ENCODE results near the gene DAB2IP.

The DAB2IP gene

DNA sequence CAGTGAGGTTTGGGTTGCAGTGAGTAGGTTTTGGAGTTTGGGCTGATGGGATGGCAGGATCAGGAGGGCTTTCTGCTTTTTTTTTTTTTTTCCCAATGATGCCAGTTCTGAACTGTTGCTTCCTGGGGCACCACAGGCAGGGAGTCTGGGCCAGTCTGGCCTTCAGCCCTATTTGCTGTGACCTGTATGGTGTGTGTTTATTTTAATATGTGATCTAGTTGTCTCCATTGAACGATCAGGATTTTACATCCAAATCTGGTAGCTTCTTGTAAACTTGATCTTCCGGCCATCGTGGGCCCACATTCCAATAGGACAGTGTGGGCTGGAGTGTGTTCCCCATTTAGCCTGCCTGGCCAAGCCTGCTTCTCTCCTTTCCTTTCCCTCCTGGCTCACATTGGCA, 25.8 kb upstream of the DAB2IP start:
- 92 to 96% methylated on average over 3 of the region's 3 CpGs for WGBS, 2 experiments
- no peak overlapping the region for H3K27ac ChIP-seq (ENCODE audit: insufficient read depth, low read depth, low read length, poor library complexity, severe bottlenecking)
- H3K4me1 ChIP-seq (ENCODE audit: control insufficient read depth, insufficient read depth, low read length), result no peaks in the 10 kb centered on the region
- H3K4me3 ChIP-seq (ENCODE audit: insufficient read depth, low read depth, low read length), result no peak overlapping the region
- no peaks in the 10 kb centered on the region for H3K36me3 ChIP-seq (ENCODE audit: control insufficient read depth, insufficient read depth, low read length)
- H3K27me3 ChIP-seq (ENCODE audit: control insufficient read depth, insufficient read depth, low read length, poor library complexity, severe bottlenecking), result no peaks in the 10 kb centered on the region
- no peaks in the 10 kb centered on the region for H3K9me3 ChIP-seq (ENCODE audit: control insufficient read depth, low read length)

DNA sequence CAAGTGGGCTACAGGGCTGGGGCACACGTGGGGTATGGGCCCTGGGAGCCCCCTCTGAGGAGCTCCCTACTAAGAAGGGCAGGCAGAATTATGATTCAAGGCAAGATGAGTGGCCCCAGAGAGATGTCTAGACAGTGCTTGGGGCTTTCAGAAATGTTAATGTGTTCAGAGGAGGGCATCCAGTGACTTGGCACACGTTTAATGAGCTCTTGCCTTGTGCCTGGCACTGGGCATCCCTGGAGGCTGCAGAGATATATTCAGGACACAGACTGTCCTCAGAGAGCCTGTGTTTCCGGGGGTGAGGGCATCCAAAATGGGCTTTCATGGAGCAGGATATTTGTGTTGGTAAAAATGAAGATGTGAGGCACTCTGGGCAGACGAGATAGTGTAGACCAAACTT, 25.4 kb upstream of the DAB2IP start:
- H3K9me3 ChIP-seq (ENCODE audit: control insufficient read depth, low read length), result no peaks in the 10 kb centered on the region
- no peak overlapping the region for H3K4me3 ChIP-seq (ENCODE audit: insufficient read depth, low read depth, low read length)
- H3K4me1 ChIP-seq (ENCODE audit: control insufficient read depth, insufficient read depth, low read length), result no peaks in the 10 kb centered on the region
- H3K27ac ChIP-seq (ENCODE audit: insufficient read depth, low read depth, low read length, poor library complexity, severe bottlenecking), result no peak overlapping the region
- H3K27me3 ChIP-seq (ENCODE audit: control insufficient read depth, insufficient read depth, low read length, poor library complexity, severe bottlenecking), result no peaks in the 10 kb centered on the region
- WGBS, 2 experiments, result 92 to 94% methylated on average over 4 of the region's 4 CpGs
- H3K36me3 ChIP-seq (ENCODE audit: control insufficient read depth, insufficient read depth, low read length), result no peaks in the 10 kb centered on the region

DNA sequence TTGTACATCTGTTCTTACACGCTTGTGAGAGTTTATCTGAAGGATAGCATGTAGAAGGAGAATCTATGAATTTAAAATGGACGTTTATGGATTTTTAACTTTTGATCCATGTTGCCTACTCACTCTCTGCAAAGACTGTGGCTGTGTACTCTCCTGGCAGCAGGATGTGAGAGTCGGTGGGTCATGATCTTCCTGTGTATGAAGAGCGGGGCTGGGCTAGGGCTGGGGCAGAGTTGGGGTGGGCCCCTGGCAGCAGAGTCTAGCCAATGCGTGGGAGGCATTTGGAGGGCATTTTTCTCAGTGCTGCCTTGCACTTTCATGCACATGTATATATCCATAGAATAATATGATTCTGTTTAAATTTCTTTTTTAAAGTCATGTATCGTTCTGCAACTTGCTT, 24.0 kb upstream of the DAB2IP start:
- Histone ChIP-seq H3K4me1 (ENCODE audit: control insufficient read depth, insufficient read depth, low read length) (peaks cover 6% of the 10 kb centered on the region), H3K36me3 (ENCODE audit: control insufficient read depth, insufficient read depth, low read length) (no peaks in the 10 kb centered on the region), H3K27ac (ENCODE audit: insufficient read depth, low read depth, low read length, poor library complexity, severe bottlenecking) (no peak overlapping the region), H3K9me3 (ENCODE audit: control insufficient read depth, low read length) (no peaks in the 10 kb centered on the region), H3K27me3 (ENCODE audit: control insufficient read depth, insufficient read depth, low read length, poor library complexity, severe bottlenecking) (no peaks in the 10 kb centered on the region), H3K4me3 (ENCODE audit: insufficient read depth, low read depth, low read length) (no peak overlapping the region)
- 89 to 92% methylated on average over 6 of the region's 6 CpGs for WGBS, 2 experiments

DNA sequence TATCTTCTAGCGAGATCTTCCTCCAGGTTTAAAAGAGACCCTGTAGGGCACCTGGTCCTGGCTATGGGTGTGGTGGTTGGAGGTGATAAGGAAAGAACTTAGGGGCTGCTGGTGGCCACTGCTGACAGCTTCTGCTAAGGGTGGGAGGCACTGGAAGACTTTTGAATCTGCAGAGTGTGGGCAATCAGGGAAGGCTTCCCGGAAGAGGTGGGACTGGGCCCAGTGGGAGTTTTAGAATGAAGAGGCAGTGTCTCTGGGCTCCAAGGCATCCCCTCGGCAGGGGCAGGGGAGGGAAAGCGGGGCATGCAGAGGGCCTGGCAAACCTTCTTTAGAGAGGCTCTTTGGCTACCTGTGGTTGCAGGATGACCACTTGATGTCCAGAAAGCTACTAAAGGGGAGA, 23.0 kb upstream of the DAB2IP start:
- H3K27me3 ChIP-seq (ENCODE audit: control insufficient read depth, insufficient read depth, low read length, poor library complexity, severe bottlenecking), result no peaks in the 10 kb centered on the region
- no peaks in the 10 kb centered on the region for H3K36me3 ChIP-seq (ENCODE audit: control insufficient read depth, insufficient read depth, low read length)
- peaks cover 16% of the 10 kb centered on the region for H3K4me1 ChIP-seq (ENCODE audit: control insufficient read depth, insufficient read depth, low read length)
- no peak overlapping the region for H3K4me3 ChIP-seq (ENCODE audit: insufficient read depth, low read depth, low read length)
- WGBS, 2 experiments, result 93 to 98% methylated on average over 4 of the region's 4 CpGs
- no peak overlapping the region for H3K27ac ChIP-seq (ENCODE audit: insufficient read depth, low read depth, low read length, poor library complexity, severe bottlenecking)
- no peaks in the 10 kb centered on the region for H3K9me3 ChIP-seq (ENCODE audit: control insufficient read depth, low read length)

DNA sequence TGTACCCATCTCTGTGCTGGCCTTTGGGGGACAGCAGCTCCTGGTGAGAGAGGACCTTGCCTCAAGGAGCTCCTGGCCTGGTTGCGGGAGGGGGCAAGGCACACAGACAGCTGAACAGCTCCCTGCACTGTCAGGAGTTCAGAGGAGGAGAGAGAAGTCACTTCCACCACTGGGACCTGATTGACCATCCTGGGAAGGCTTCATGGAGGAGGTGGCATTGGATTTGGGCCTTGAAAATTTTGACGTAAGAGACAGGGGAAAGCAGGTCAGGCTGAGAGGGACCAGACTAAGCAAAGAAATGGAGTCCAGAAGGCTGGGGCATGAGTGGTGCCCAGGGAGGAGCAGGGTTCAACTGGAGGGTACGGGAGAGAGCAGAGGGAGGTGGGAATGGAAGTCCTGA, 20.3 kb upstream of the DAB2IP start:
- WGBS, 2 experiments, result 93 to 95% methylated on average over 3 of the region's 3 CpGs
- no peaks in the 10 kb centered on the region for H3K36me3 ChIP-seq (ENCODE audit: control insufficient read depth, insufficient read depth, low read length)
- H3K27me3 ChIP-seq (ENCODE audit: control insufficient read depth, insufficient read depth, low read length, poor library complexity, severe bottlenecking), result no peaks in the 10 kb centered on the region
- no peaks in the 10 kb centered on the region for H3K9me3 ChIP-seq (ENCODE audit: control insufficient read depth, low read length)
- H3K27ac ChIP-seq (ENCODE audit: insufficient read depth, low read depth, low read length, poor library complexity, severe bottlenecking), result no peak overlapping the region
- peaks cover 38% of the 10 kb centered on the region for H3K4me1 ChIP-seq (ENCODE audit: control insufficient read depth, insufficient read depth, low read length)
- no peak overlapping the region for H3K4me3 ChIP-seq (ENCODE audit: insufficient read depth, low read depth, low read length)

DNA sequence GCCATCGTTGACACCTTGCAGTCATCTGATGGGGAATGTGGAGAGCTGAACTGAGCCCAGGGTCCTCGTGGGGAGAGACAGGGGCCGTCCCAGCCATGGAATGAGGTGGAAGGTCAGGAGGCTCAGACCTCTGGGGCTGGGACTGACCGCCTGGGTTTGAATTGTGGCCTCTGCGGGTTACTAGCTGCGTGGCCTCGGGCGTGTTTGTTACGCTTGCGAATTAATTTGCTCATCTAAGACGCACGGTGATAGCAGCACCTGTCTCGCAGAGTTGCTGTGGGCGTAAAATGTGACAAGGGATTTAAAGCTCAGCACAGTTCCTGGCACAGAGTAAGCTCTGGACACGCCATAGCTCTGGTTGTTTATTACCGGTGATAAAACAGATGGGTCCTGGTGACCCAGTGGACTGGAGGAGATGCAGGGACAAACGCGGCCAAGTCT, 19.4 kb upstream of the DAB2IP start:
- 88 to 89% methylated on average over 18 of the region's 18 CpGs for WGBS, 2 experiments
- no peaks in the 10 kb centered on the region for H3K9me3 ChIP-seq (ENCODE audit: control insufficient read depth, low read length)

DNA sequence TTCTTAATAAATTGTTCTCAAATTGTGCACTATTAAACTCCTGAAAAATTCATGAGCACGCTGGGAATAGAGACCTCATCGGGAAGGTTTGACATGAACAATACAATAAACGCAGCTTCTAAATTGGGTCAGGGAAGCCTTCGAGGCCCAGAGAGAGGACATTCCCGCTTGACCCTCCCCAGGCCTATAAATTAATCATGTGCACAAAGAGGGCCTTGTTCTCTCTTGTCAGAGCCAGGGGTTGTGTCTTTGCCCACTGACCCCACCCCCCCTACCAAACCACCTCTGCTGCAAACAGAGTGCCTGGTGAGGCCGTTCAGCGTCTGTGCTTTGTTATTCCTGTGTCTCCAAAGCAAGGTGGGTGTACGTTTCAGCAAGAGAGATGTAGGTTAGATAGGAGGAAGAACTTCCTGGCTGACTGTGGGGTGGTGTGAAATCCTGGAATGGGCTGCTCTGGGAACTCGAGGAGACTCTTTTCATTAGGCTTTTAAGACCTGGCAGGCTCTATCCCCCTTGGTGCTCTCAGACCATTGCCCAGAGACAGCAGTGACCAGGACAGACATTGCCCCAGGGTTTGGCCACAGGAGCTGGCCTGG, 18.2 kb upstream of the DAB2IP start:
- peak overlapping the region; percentile 23 for H3K27ac ChIP-seq (ENCODE audit: insufficient read depth, low read depth, low read length, poor library complexity, severe bottlenecking)
- peaks cover 54% of the 10 kb centered on the region for H3K4me1 ChIP-seq (ENCODE audit: control insufficient read depth, insufficient read depth, low read length)
- H3K36me3 ChIP-seq (ENCODE audit: control insufficient read depth, insufficient read depth, low read length), result no peaks in the 10 kb centered on the region
- WGBS, 2 experiments, result 66 to 74% methylated on average over 9 of the region's 9 CpGs
- H3K9me3 ChIP-seq (ENCODE audit: control insufficient read depth, low read length), result no peaks in the 10 kb centered on the region
- H3K4me3 ChIP-seq (ENCODE audit: insufficient read depth, low read depth, low read length), result no peak overlapping the region
- H3K27me3 ChIP-seq (ENCODE audit: control insufficient read depth, insufficient read depth, low read length, poor library complexity, severe bottlenecking), result no peaks in the 10 kb centered on the region

More for the DNA sequence above, 19.4 kb upstream of the DAB2IP start:
- Histone ChIP-seq H3K27me3 (ENCODE audit: control insufficient read depth, insufficient read depth, low read length, poor library complexity, severe bottlenecking) (no peaks in the 10 kb centered on the region), H3K4me3 (ENCODE audit: insufficient read depth, low read depth, low read length) (no peak overlapping the region), H3K36me3 (ENCODE audit: control insufficient read depth, insufficient read depth, low read length) (no peaks in the 10 kb centered on the region), H3K4me1 (ENCODE audit: control insufficient read depth, insufficient read depth, low read length) (peaks cover 46% of the 10 kb centered on the region), H3K27ac (ENCODE audit: insufficient read depth, low read depth, low read length, poor library complexity, severe bottlenecking) (no peak overlapping the region)

DNA sequence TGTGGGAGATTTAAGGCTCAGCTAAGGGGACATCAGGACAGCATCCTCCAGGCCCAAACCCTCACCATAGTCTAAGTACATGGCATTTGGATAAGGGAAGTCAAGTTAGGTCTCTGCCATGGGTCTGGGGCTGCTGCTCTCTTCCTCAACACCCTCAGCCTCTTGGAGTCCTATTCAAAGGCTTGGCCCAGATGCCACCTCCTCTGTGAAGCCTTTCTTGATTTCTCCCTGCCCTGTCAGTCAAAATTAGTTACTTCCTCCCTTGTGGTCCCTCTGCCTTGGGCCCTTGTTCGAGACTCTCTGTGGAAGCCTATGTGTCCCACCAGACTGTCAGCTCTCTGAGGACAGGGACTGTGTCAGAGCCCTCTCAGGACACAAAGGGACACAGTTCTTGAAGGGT, 17.7 kb upstream of the DAB2IP start:
- H3K4me1 ChIP-seq (ENCODE audit: control insufficient read depth, insufficient read depth, low read length), result peaks cover 59% of the 10 kb centered on the region
- no peaks in the 10 kb centered on the region for H3K27me3 ChIP-seq (ENCODE audit: control insufficient read depth, insufficient read depth, low read length, poor library complexity, severe bottlenecking)
- 87 to 91% methylated on average over 1 of the region's 1 CpG for WGBS, 2 experiments
- H3K9me3 ChIP-seq (ENCODE audit: control insufficient read depth, low read length), result no peaks in the 10 kb centered on the region
- no peak overlapping the region for H3K4me3 ChIP-seq (ENCODE audit: insufficient read depth, low read depth, low read length)
- peak overlapping the region; percentile 23 for H3K27ac ChIP-seq (ENCODE audit: insufficient read depth, low read depth, low read length, poor library complexity, severe bottlenecking)
- no peaks in the 10 kb centered on the region for H3K36me3 ChIP-seq (ENCODE audit: control insufficient read depth, insufficient read depth, low read length)

DNA sequence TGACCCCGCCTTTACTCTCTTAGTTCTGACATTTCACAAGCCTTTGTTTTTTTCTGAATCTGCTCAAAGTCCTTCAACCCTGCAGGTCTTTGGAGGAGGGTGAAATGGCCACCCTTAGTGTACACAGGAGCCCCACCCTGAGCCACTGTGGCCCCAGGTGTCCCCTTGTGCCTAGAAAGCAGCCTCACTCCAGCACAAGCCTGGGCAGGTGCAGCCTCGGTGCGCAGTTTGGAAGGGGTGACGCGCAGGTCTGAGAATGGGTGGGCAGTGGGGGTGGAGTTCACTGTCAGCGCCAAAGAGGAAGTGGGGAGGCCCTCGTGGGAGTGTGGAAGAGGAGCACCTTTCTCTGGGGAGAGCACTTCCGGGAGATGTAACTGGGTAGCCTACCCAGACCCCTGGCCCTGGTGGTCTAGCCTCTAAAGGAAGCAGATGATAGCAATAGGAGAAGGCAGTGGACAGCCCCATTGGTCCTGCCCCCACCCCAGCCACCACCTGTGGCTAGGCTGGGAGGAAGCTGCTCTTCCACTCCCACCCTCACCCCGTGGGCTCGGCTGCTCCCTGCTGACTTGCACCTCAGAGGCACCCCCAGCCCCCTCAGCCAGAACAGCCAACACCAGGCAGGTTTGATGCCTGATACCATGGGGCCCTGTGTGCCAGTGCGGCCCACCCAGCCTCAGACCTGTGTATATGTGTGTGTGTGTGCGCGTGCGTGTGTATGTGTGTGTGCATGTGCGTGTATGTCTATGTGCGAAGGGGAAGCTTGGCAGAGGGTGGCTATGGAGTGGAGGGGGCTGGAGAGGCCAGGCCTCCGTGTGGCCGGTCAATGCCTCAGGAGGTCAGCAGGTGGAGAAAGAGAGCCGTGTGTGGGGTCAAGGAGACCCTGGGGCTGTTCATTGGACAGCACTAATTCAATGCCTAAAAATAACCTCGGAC, 16.8 kb upstream of the DAB2IP start:
- Histone ChIP-seq H3K9me3 (ENCODE audit: control insufficient read depth, low read length) (no peaks in the 10 kb centered on the region), H3K4me3 (ENCODE audit: insufficient read depth, low read depth, low read length) (no peak overlapping the region), H3K27me3 (ENCODE audit: control insufficient read depth, insufficient read depth, low read length, poor library complexity, severe bottlenecking) (no peaks in the 10 kb centered on the region), H3K36me3 (ENCODE audit: control insufficient read depth, insufficient read depth, low read length) (no peaks in the 10 kb centered on the region), H3K4me1 (ENCODE audit: control insufficient read depth, insufficient read depth, low read length) (peaks cover 67% of the 10 kb centered on the region), H3K27ac (ENCODE audit: insufficient read depth, low read depth, low read length, poor library complexity, severe bottlenecking) (no peak overlapping the region)
- 69 to 71% methylated on average over 20 of the region's 20 CpGs for WGBS, 2 experiments

DNA sequence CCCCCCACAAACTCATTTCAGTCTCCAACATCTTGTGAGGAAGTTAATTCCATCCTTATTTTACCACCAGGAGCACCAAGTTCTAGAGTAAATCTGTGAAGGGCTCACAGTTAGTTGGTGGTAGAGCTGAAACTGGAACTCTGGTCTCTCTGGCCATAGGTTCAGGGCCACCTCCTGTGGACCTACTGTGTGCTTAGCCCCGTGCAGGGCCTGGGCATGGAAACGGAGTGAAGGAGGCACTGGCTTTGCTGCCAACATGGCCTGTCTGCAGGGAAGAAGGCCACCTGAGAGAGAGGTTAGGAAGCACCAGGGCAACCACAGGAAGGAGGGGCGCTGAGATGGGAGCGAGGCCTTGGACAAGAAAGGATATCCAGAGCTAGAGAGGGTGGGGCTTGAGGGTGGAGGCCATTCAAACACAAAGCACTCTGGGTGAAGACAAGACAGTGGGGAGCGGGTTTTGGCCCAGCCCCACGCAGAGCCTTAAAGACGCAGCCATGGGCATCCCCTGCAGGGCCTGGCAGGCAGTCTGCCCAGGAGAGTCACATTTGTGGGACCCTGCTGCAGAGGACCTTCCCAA, 16.0 kb upstream of the DAB2IP start:
- H3K36me3 ChIP-seq (ENCODE audit: control insufficient read depth, insufficient read depth, low read length), result no peaks in the 10 kb centered on the region
- H3K9me3 ChIP-seq (ENCODE audit: control insufficient read depth, low read length), result no peaks in the 10 kb centered on the region
- peaks cover 75% of the 10 kb centered on the region for H3K4me1 ChIP-seq (ENCODE audit: control insufficient read depth, insufficient read depth, low read length)
- whole genome bisulfite sequencing, 2 experiments, result 70 to 71% methylated on average over 7 of the region's 7 CpGs
- no peak overlapping the region for H3K4me3 ChIP-seq (ENCODE audit: insufficient read depth, low read depth, low read length)
- no peak overlapping the region for H3K27ac ChIP-seq (ENCODE audit: insufficient read depth, low read depth, low read length, poor library complexity, severe bottlenecking)
- no peaks in the 10 kb centered on the region for H3K27me3 ChIP-seq (ENCODE audit: control insufficient read depth, insufficient read depth, low read length, poor library complexity, severe bottlenecking)

Measured in ectodermal cell (in vitro differentiated cells).